GM12801 (cell line): Measurements from ENCODE around the gene KCNA2.

Experiments
- TF ChIP-seq, protein P1 (sequence below): IDR thresholded peaks from one replicate; pipeline ENCODE4 v1.5.1; 2011; ENCODE audit warnings: control low read depth; ENCODE audit not compliant: insufficient read length; ENCODE audit errors: extremely low read depth

Gene KCNA2

DNA sequence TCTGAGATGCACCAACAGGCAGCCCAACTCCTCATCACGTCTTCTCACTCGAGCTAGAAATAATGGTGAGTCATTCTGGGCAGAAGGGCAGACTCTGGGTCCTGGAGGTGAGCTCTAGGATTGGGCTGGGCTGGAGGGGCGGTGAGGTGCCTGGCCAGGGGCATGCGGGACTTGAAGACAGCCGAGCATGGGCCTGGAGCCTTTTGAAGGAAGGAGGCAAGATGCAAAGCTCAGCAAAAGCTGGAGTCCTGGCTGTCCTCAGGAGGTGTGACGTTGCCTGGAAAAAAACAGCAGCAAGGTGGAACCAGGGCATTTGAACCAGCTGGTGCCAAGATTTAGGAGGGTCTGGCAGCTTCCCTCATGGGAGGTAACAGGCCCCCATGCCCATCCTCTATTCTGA, 712 bp downstream of the KCNA2 start:
- TF ChIP-seq, protein P1, sequence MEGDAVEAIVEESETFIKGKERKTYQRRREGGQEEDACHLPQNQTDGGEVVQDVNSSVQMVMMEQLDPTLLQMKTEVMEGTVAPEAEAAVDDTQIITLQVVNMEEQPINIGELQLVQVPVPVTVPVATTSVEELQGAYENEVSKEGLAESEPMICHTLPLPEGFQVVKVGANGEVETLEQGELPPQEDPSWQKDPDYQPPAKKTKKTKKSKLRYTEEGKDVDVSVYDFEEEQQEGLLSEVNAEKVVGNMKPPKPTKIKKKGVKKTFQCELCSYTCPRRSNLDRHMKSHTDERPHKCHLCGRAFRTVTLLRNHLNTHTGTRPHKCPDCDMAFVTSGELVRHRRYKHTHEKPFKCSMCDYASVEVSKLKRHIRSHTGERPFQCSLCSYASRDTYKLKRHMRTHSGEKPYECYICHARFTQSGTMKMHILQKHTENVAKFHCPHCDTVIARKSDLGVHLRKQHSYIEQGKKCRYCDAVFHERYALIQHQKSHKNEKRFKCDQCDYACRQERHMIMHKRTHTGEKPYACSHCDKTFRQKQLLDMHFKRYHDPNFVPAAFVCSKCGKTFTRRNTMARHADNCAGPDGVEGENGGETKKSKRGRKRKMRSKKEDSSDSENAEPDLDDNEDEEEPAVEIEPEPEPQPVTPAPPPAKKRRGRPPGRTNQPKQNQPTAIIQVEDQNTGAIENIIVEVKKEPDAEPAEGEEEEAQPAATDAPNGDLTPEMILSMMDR, result no peak

DNA sequence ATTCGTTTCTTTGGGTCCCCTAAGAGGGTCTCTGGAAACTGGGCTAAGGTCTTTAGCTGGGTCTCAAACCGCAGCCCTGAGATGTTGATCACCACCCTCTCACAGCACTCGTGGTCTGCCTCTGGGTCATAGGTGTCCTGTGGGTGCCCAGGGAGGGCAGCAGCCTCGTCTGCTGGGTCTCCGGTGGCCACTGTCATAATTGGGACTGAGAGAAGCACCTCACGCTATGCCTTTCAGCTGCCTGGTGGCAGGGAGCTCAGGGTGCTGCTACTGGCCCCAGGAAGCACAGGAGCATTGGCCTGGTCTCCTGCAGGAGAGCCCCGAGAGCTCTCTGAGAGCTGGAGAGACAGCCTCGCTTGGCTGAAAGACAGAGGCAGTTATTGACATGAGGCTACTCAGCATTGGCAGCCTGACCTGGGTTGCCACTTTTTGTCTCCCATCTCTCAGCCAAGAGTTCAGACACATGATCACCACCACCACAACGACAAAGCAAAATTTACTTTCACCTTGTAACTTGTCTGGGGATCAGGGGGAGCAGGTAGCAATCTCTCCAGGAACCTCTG, 1.5 kb downstream of the KCNA2 start:
- TF ChIP-seq, protein P1, result no peak

DNA sequence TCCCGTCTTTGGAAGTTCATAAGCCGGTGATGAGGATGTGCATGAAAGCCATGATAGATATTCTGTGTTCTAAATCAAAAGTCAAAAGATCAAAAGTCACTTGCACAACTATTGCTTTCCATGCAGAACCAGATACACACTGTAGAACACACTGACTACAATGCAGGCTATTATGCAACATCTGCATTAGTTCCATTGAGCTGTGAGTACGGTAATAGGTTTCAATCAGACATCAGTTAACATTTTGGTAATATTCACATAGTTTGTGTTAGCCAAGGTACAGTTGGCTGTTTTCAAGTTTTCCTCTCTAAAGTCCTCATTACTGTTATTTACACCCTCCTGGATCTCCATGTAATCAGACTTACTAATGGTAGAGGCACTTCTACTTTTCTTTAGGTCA, 3.1 kb downstream of the KCNA2 start:
- TF ChIP-seq, protein P1, result no peak

DNA sequence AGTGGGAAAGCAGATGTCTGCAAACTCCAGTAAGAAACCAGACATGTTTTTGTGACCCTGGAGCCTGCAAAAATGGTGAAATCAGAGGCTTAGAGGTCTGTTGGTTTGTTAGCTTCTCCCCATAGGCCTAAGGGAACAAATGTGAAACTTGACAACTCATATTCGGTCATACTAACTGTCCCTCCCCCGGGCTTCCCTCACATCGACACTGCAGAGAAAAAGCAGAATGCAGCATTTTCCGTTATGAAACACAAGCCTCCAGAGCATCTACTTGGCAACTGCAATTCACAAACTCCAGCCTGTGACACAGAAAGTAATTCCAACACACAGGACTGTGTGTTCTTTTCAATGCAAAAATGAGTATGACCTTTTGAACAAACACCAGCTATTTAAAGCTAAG, 3.7 kb downstream of the KCNA2 start:
- TF ChIP-seq, protein P1, result no peak

DNA sequence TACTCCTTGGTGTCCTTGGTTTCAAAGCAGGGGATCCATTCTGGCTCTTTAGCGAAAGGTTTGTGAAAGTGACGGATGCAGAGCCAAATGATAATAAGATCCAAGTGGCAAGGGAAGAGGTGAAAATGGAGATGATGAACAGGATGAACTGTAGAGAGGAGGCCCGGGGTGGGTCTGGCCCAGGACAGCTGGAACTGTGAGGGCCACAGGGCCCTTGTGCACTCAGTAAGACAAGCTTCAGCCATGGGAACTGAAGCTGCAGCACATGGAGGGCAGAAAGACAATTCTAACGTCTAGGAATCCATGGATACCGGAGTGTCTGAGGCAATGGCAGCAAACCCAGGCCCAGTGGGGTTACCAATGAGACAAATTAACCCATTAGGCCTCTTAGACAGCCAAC, 4.8 kb downstream of the KCNA2 start:
- TF ChIP-seq, protein P1, result no peak

DNA sequence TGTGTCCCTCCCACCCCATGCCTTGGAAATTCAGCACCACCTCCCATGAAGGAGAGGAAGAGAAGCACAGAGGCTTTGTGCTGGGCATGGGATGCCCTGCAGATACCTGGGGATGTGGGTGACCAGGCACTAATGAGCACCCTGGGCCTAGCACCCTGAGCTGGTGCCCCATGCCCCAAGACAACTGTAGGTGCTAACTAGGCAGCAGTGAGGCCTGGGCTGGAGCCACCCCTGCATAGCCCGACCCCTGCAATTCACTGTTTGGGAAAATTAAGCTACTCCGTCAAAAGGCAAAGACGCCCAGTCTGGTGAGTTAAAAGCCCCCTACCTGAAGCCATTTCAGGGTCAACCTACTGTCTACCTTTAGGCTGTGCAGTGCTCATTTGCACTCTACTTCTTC, 5.4 kb downstream of the KCNA2 start:
- TF ChIP-seq, protein P1, result no peak

DNA sequence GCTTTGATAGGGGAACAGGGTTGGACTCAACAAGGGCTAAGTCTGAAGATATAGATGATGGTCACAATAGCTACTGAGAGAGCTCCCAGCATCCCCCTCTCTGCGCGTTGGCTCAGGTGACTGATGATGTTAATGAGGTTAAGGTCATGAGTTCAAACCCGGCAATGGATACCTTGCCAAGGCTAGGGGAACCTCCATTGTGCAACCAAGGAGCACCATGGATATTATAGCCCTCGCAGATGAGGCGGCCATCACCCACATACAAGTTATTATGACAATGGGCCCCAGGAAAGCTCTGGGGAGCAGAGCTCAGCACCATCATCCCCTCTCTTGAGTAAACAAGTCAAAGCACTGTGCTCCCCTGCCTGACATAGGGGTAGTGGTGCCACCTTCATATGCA, 8.2 kb downstream of the KCNA2 start:
- TF ChIP-seq, protein P1, result no peak
